Vagina (tissue), 2 donors: Measurements from ENCODE around the gene ATM. TPM values are rescaled to one million over a fixed set of nuclear protein-coding genes. Genes with fewer than 3 reads are reported as not detected.

Source experiments
- DNase-seq, 2 donors: peaks; one replicate each; pipeline ENCODE4 v3.0.0-alpha.2; 2017; ENCODE audit errors: extremely low spot score in 2 of 2
- H3K27ac ChIP-seq: fragments of 200-600 bp; sonication (generic); one replicate; pipeline ENCODE4 v1.5.1; 2019
- H3K27me3 ChIP-seq: fragments of 200-600 bp; sonication (generic); one replicate; pipeline ENCODE4 v1.5.1; 2019
- H3K36me3 ChIP-seq, 2 donors: fragments of 200-600 bp; sonication (generic); one replicate each; pipeline ENCODE4 v1.5.1; 2017 to 2019
- H3K4me1 ChIP-seq: fragments of 200-600 bp; sonication (generic); one replicate; pipeline ENCODE4 v1.5.1; 2019
- H3K4me3 ChIP-seq, 2 donors: fragments of 200-600 bp; sonication (generic); 1 replicate in 1 of 2; 2 replicates in 1 of 2; pipeline ENCODE4 v1.5.1; 2016 to 2019
- H3K9me3 ChIP-seq: fragments of 200-600 bp; sonication (generic); one replicate; pipeline ENCODE4 v1.5.1; 2019
- POLR2A ChIP-seq, 2 donors: fragments of 450-650 bp; IDR thresholded peaks; one replicate each; pipeline ENCODE4 v1.6.1; 2017; ENCODE audit warnings: antibody characterized with exemption in 2 of 2, mild to moderate bottlenecking in 2 of 2, moderate library complexity in 2 of 2
- POLR2AphosphoS5 ChIP-seq, 2 donors: sonication (generic); formaldehyde crosslinking; IDR thresholded peaks; one replicate each; pipeline ENCODE4 v1.9.0; 2017; ENCODE audit warnings: antibody characterized with exemption in 2 of 2, mild to moderate bottlenecking in 2 of 2, low read depth in 1 of 2; ENCODE audit not compliant: insufficient read depth in 1 of 2
- intact Hi-C: fragments of 100-400 bp; cut with DNase I; formaldehyde crosslinking; loops from one replicate; pipeline ENCODE4 v1.15.1; 2023
- total RNA-seq: library from RNA; depleted of rRNA; stranded (reverse); fragments of >200 nt; gene quantifications from one replicate; pipeline ENCODE4 v1.2.3, GENCODE V29; 2016
- TF ChIP-seq, protein P1 (sequence below), 3 experiments: fragments of 450-650 bp in 2 of 3; fragments of 200-600 bp in 1 of 3; sonication (generic) in 1 of 3; IDR thresholded peaks; one replicate each; pipeline ENCODE4 v1.5.1; 2017 to 2019; ENCODE audit warnings: antibody characterized with exemption in 3 of 3, mild to moderate bottlenecking in 2 of 3, moderate library complexity in 2 of 3

The ATM gene
- total RNA-seq, 1 donor from 2014 or later = 59.9 TPM

DNA sequence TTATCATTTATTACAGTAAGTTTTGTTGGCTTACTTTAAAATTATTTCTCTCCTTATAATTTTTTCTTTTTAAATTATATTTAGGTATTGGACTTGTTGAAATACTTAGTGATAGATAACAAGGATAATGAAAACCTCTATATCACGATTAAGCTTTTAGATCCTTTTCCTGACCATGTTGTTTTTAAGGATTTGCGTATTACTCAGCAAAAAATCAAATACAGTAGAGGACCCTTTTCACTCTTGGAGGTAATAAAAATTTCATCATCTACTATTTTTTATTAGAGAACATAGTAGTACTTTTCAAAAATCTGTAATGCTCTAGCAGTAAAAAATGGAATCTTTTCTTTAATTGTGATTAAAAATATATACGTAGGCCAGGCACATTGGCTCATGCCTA is 70.4 kb downstream of the ATM start:
- Histone ChIP-seq H3K4me1 (no peaks in the 10 kb centered on the region), H3K27me3 (no peaks in the 10 kb centered on the region), H3K27ac (no peak overlapping the region), H3K4me3 (no peak overlapping the region), H3K9me3 (no peaks in the 10 kb centered on the region), H3K36me3 (peaks cover 0 to 42% of the 10 kb centered on the region in 2 donors)
- intact Hi-C loops = no loop called here
- DNase-seq = no peak
- TF ChIP-seq POLR2AphosphoS5 (IDR thresholded peaks at IDR 0.05; ENCODE audit: insufficient read depth in 1 of 2, low read depth in 1 of 2) (no peak), POLR2A (IDR thresholded peaks at IDR 0.05) (no peak)
- TF ChIP-seq, protein P1, sequence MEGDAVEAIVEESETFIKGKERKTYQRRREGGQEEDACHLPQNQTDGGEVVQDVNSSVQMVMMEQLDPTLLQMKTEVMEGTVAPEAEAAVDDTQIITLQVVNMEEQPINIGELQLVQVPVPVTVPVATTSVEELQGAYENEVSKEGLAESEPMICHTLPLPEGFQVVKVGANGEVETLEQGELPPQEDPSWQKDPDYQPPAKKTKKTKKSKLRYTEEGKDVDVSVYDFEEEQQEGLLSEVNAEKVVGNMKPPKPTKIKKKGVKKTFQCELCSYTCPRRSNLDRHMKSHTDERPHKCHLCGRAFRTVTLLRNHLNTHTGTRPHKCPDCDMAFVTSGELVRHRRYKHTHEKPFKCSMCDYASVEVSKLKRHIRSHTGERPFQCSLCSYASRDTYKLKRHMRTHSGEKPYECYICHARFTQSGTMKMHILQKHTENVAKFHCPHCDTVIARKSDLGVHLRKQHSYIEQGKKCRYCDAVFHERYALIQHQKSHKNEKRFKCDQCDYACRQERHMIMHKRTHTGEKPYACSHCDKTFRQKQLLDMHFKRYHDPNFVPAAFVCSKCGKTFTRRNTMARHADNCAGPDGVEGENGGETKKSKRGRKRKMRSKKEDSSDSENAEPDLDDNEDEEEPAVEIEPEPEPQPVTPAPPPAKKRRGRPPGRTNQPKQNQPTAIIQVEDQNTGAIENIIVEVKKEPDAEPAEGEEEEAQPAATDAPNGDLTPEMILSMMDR (IDR thresholded peaks at IDR 0.05) = no peak

DNA sequence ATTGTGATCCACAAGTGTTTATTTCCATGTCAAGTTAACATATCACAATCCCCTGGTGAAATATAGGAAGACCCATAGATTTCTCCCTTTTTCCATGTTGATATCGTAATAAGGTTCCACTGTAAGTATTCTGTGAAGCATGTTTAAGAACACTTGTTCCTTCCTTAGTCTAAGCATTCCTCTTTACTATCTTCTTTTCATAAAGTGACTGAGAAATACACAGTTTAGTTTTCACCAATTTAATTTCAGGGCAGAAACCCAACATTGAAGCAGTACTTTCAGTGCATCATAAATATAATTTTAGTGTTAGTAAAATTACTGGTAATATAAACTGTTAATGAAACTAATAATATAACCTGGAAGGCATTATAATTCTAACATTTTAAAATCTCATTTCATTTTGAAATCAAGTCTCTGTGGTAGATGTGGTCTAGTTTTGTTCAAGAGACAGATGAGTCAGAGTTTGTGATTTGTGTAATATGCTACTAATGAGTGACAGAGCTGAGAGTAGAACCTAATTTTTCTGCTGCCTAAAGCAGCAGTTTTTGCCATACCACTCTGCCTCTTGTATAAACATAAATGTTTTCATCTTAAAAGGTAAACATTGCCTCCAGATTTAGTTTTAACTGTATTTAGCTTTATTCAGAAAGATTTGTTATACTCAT is 79.4 kb downstream of the ATM start:
- no peak overlapping the region for H3K27ac ChIP-seq
- TF ChIP-seq, protein P1 (IDR thresholded peaks at IDR 0.05) = no peak
- TF ChIP-seq POLR2A (IDR thresholded peaks at IDR 0.05) (no peak), POLR2AphosphoS5 (IDR thresholded peaks at IDR 0.05; ENCODE audit: insufficient read depth in 1 of 2, low read depth in 1 of 2) (no peak)
- intact Hi-C loops = no loop called here
- peaks cover 0 to 50% of the 10 kb centered on the region in 2 donors for H3K36me3 ChIP-seq
- no peak overlapping the region for H3K4me3 ChIP-seq
- H3K27me3 ChIP-seq = no peaks in the 10 kb centered on the region
- no peak for DNase-seq
- H3K9me3 ChIP-seq = no peaks in the 10 kb centered on the region
- no peaks in the 10 kb centered on the region for H3K4me1 ChIP-seq

DNA sequence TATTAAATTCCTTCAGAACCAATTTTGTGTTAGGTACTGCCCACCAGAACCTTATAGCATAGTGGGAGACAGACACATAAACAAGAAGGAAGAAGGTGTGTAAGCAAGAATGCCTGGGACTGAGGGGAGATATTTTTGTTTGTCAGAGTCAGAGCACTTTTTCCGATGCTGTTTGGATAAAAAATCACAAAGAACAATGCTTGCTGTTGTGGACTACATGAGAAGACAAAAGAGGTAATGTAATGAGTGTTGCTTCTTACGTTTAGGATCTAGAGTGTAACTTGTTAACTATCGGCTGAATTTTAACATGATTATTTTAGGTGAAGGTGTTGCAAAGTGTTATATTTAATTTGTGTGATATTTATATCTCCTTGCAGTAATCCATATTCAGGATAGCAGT is 84.9 kb downstream of the ATM start:
- Histone ChIP-seq H3K27me3 (no peaks in the 10 kb centered on the region), H3K9me3 (no peaks in the 10 kb centered on the region), H3K4me3 (no peak overlapping the region), H3K36me3 (peaks cover 0 to 45% of the 10 kb centered on the region in 2 donors), H3K4me1 (no peaks in the 10 kb centered on the region), H3K27ac (no peak overlapping the region)
- no peak for DNase-seq
- intact Hi-C loops = no loop called here
- TF ChIP-seq POLR2AphosphoS5 (IDR thresholded peaks at IDR 0.05; ENCODE audit: insufficient read depth in 1 of 2, low read depth in 1 of 2) (no peak), POLR2A (IDR thresholded peaks at IDR 0.05) (no peak)
- TF ChIP-seq, protein P1 (IDR thresholded peaks at IDR 0.05) = no peak

DNA sequence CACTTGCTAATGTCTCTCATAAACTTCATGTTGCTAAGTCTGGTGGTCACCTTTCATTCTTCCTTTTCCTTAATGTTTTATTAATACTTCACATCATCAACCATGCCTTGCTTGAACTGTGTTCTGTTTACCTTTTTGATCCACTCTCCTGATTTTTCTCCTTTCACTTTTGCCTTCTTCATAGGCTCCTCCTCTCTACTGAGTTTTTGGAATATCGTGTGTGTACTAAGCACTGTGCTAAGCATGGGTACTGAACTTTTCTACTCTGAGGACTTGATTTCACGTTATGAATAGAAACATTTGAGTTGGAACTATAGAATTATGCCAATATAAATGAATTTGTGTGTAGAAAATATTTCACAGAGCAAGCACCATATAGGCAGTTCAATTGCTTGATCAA is 90.6 kb downstream of the ATM start:
- H3K4me3 ChIP-seq = no peak overlapping the region
- TF ChIP-seq POLR2A (IDR thresholded peaks at IDR 0.05) (no peak), POLR2AphosphoS5 (IDR thresholded peaks at IDR 0.05; ENCODE audit: insufficient read depth in 1 of 2, low read depth in 1 of 2) (no peak)
- TF ChIP-seq, protein P1 (IDR thresholded peaks at IDR 0.05) = no peak
- H3K4me1 ChIP-seq = no peaks in the 10 kb centered on the region
- no peaks in the 10 kb centered on the region for H3K9me3 ChIP-seq
- no peak for DNase-seq
- peaks cover 0 to 44% of the 10 kb centered on the region in 2 donors for H3K36me3 ChIP-seq
- intact Hi-C loops = no loop called here
- no peaks in the 10 kb centered on the region for H3K27me3 ChIP-seq
- H3K27ac ChIP-seq = no peak overlapping the region

DNA sequence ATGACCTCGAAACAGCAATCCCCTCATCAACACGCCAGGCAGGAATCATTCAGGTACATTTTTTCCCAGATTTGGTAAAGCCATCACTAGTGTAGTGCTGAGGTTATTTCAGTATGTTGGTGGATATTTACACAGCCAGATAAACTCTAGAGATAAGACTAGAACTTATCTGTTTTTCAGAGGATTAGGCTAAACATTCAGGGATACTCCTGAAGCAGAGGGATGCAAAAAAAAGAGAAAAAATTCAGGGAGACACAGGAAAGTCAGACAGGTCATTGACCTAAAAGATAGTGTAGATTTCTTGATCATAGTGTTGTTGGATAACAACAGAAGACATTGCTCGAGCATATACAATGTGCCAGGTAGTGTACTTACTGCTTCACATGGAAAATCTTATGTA is 93.2 kb downstream of the ATM start:
- Histone ChIP-seq H3K36me3 (peaks cover 0 to 42% of the 10 kb centered on the region in 2 donors), H3K9me3 (no peaks in the 10 kb centered on the region), H3K27me3 (no peaks in the 10 kb centered on the region), H3K27ac (no peak overlapping the region), H3K4me1 (no peaks in the 10 kb centered on the region), H3K4me3 (no peak overlapping the region)
- no peak for DNase-seq
- intact Hi-C loops = no loop called here
- no peak for TF ChIP-seq POLR2AphosphoS5 (IDR thresholded peaks at IDR 0.05; ENCODE audit: insufficient read depth in 1 of 2, low read depth in 1 of 2)
- TF ChIP-seq POLR2A (IDR thresholded peaks at IDR 0.05) = no peak
- TF ChIP-seq, protein P1 (IDR thresholded peaks at IDR 0.05) = no peak
